Ishikawa (cell line): ENCODE data around the gene ARL4C.

Source experiments
- CEBPB ChIP-seq: IDR thresholded peaks from 2 replicates; pipeline ENCODE4 v1.6.1; 2012
- CREB1 ChIP-seq: IDR thresholded peaks from 2 replicates; pipeline ENCODE4 v1.6.1; 2012; ENCODE audit warnings: low read depth
- EGR1 ChIP-seq: IDR thresholded peaks from 2 replicates; pipeline ENCODE4 v1.6.1; 2012
- EP300 ChIP-seq: IDR thresholded peaks from 2 replicates; pipeline ENCODE4 v1.6.1; 2012; ENCODE audit warnings: borderline replicate concordance
- FOXM1 ChIP-seq: IDR thresholded peaks from 2 replicates; pipeline ENCODE4 v1.6.1; 2012; ENCODE audit warnings: low read depth, borderline replicate concordance
- MAX ChIP-seq: IDR thresholded peaks from 2 replicates; pipeline ENCODE4 v1.6.1; 2012
- NFIC ChIP-seq: IDR thresholded peaks from 2 replicates; pipeline ENCODE4 v1.6.1; 2012
- RAD21 ChIP-seq: IDR thresholded peaks from 2 replicates; pipeline ENCODE4 v1.6.1; 2012; ENCODE audit warnings: low read depth
- REST ChIP-seq: IDR thresholded peaks from 2 replicates; pipeline ENCODE4 v1.6.1; 2012; ENCODE audit warnings: low read depth, mild to moderate bottlenecking
- TAF1 ChIP-seq: IDR thresholded peaks from 2 replicates; pipeline ENCODE4 v1.6.1; 2012; ENCODE audit warnings: low read depth, mild to moderate bottlenecking
- TCF12 ChIP-seq: IDR thresholded peaks from 2 replicates; pipeline ENCODE4 v1.6.1; 2012; ENCODE audit warnings: low read depth
- TEAD4 ChIP-seq: IDR thresholded peaks from 2 replicates; pipeline ENCODE4 v1.6.1; 2012
- USF1 ChIP-seq: IDR thresholded peaks from 2 replicates; pipeline ENCODE4 v1.6.1; 2012
- YY1 ChIP-seq: IDR thresholded peaks from 2 replicates; pipeline ENCODE4 v1.6.1; 2012; ENCODE audit warnings: low read depth
- ZBTB7A ChIP-seq: IDR thresholded peaks from 2 replicates; pipeline ENCODE4 v1.6.1; 2012; ENCODE audit warnings: low read depth

ARL4C gene

GRCh38 chr2:234496835-234497593 lies at the start of gene ARL4C:
TSS of gene ARL4C (minus strand) at chr2:234497081. CDS start at chr2:234496586, 495 bp downstream.
- TF ChIP-seq REST (peak; percentile 52), CEBPB (no peak), NFIC (no peak), FOXM1 (no peak), EP300 (no peak), TAF1 (no peak; the same call in 1 of the 2 replicates), USF1 (no peak), CREB1 (no peak), YY1 (no peak), RAD21 (no peak), EGR1 (no peak), MAX (0 out of 2 replicates have a peak, but pooled peaks have one; percentile 9), ZBTB7A (peak; percentile 94), TCF12 (no peak), TEAD4 (no peak)

- TF ChIP-seq MAX: 0 out of 2 replicates have a peak, but pooled peaks have one; percentile 16
- no peak for TF ChIP-seq CREB1
- no peak for TF ChIP-seq TEAD4
- TF ChIP-seq RAD21: peak; percentile 90
- TF ChIP-seq USF1: no peak
- no peak for TF ChIP-seq TCF12
- no peak for TF ChIP-seq TAF1
- no peak for TF ChIP-seq FOXM1
Observed at GRCh38 chr2:234544659-234545611, 48.1 kb upstream of the ARL4C start.

GRCh38 chr2:234542742-234543141 lies 45.9 kb upstream of the ARL4C start:
- TF ChIP-seq NFIC (no peak), YY1 (no peak), TCF12 (no peak), TEAD4 (no peak), REST (no peak), EP300 (no peak), ZBTB7A (no peak), CREB1 (no peak), CEBPB (no peak), TAF1 (no peak), EGR1 (no peak), FOXM1 (no peak), RAD21 (no peak), MAX (no peak), USF1 (no peak)

GRCh38 chr2:234537929-234538328 lies 41.0 kb upstream of the ARL4C start:
- no peak for TF ChIP-seq RAD21
